HG03139 (cell line): ENCODE measurements around the gene ANKS1B.

Experiments used
- ATAC-seq: cut with Tn5 transposase; IDR thresholded peaks from one replicate; pipeline ENCODE4 v1.9.1; 2021; ENCODE audit not compliant: unreplicated experiment

The ANKS1B gene

DNA sequence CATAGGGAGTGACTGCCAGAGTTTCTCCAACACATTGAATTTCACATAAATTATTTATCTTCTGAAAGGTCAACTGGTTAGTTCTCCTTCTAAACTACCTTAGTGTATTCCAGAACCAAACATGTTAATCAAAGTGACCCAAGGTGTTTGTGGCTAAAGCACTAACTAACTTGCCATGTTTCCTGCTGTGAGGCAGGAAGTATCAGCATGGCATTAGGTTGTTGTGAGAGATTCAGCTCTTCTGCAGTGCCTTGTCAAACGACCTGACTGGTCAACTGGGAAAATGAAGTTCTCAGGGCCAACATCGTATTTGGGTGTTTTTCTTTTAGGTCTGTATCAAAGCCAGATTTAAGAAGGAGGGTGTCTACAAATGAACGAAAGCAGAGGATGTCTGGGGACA lies 891.6 kb downstream of the ANKS1B start:
- ATAC-seq = no peak

DNA sequence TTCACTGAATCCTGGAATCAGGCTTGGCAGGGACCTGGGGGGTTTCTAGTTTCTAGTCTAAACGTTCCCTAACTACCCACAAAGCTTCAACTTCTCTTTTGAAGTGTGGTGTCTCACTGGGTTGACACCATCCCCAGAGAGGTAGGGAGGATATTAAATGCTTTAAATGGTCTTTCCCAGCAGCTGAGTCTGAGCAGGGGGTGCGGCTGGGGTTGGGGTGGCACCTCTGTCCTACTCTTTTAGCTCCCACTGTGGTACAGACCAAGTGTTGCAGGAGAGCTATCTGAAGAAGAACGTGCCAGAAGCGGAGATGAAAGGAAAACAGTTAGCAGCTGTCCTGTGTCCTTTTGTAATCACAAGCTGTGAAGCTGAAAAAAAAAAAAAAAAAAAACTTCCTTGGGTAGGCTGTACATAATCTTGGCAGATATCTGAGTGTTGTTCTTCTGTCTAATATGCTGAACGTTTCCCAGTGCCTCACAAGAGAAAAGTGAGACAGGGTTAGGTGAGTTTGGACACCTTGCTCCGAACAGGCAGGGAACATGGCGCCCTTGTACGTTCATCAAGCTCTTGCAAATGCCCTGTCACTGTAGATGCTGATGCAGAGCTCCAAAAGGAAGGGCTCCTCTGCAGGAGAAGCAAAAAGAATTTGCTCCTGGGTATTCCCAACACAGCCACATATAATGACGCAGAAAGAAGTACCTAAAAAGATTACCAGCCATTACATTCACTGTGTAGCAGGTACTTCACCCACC lies 892.5 kb downstream of the ANKS1B start:
- ATAC-seq = no peak

DNA sequence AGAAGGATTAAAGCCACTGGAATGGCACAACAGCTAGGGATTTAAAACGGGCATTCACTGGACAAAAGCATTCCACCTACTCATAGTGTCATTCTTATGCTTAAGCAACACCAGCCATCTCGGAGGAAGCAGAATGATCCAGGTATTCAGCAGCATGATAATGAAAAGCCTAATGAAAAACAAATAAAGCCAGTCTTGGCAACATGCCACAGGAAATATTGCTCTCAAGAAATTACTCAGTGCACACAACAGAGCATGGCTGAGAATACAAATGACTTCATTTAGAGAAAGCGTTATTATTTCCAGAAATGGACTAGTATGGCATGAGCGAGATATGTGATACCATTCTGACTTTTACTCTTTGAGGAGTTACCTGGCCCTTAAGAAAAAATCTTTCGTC lies 897.5 kb downstream of the ANKS1B start:
- no peak for ATAC-seq

DNA sequence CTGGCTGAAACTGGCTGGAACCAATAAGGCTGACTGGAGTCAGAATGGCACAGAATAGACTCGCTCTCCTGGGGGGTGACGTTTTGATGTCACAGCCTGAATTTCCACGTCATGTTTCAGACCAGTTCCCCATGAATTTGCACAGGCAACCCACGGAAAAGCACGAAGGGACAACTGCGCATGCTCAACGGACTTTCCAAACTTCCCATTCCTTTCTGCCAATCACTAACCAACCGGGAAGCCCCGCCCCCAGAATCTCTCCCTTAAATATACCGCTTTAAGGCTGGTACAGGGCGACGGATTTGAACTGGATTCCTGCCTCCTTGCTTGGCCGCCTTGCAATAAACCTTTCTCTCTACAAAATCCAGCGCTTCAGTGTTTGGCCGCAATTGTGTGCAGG lies 904.9 kb downstream of the ANKS1B start:
- no peak for ATAC-seq

DNA sequence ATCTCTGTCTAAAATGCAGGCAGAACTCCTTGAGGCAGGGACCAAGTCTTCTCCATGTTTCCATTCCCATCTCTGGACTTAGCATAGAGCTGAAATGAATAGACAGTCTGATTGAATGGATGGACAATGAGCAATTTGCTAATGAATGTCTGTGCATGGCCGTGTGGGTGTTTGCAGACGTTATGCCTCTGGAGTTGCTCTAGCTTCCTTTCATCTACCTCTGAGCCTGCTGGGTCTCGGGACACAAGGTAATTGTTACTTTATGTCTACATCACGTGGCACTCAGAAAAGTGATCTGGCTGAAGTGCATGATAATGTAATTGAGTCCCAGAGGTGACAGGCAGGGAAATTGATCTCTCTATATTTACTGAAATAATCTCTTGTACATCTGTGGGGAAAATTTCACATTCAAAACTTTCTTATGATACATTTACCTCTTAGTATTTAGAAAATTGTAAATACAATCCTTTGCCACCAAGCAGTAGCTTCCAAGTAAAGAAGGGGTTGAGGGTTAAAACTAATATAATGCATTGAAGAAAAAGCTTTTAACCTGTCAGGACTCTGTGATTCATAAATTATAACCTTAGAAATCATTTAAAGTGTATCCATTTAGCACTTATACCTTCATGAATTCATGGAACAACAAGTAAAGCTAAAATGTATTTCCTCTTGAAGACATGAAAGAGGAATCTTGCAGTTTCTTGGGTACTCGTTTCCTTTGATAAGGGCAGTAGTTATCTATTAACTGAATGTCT lies 915.6 kb downstream of the ANKS1B start:
- ATAC-seq = no peak

DNA sequence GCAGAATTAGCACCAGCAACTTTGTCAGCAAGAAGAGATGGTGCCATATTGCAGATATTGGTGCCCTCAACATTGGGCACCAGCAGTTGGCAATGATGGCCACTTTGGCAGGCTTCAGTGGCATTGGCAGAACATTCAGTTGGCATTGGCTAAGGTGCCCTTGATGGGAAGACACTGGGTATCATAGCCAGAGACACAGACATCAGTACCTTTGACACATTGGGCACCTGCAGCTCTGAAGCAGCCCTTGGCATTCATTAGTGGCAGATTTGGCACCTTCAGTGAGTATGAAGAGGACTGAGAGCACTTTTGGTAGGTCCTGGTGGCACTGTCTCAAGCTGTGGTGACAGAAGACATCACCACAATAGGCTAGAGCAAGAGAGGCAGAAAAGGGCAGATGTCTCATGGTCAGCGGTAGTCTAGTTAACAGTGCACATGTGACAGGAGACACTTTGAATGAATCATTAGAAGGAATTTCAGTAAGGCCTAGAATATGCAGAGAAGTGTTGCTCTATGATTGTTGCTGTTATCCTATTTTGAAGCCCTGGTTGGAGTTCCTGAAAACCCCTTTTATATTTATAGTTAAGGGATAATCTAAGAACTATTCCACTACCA lies 917.5 kb downstream of the ANKS1B start:
- ATAC-seq = no peak

- no peak for ATAC-seq
Measured at GRCh38 chr12:99066726-99067125, 918.0 kb downstream of the ANKS1B start.

GRCh38 chr12:99063182-99063581 lies 921.6 kb downstream of the ANKS1B start:
- ATAC-seq = no peak

DNA sequence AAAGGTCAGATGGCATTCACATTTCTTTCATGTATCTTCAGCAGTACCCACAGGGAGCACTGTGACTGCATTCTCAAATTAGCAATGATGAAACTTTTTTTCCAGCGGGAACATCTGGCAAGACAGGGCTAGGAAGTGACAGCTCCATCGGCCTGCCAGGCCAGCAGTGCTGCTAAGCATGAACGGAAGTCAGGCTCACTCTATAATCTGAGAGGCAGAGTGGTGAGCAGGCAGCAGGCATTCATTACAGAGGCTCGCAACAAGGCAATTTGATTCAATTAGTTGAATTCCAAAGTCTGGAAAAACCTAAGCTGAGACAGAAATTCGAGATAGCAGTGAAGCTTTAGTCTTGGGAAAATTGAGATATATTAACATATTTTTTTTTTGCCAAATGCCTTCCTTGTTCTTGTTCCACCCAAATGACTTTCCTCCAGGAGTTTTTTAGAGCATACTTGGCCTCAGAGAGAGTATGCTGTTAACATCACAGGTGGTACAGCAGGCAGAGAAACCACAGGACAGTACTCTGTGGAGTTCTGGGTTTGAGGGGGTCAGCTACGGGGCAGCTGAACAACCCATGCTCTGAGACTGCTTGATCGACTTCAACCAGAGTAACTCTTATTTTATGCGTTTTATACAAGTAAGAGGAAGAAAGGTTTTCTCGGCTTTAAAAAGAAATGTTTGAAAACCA lies 924.8 kb downstream of the ANKS1B start:
- no peak for ATAC-seq

DNA sequence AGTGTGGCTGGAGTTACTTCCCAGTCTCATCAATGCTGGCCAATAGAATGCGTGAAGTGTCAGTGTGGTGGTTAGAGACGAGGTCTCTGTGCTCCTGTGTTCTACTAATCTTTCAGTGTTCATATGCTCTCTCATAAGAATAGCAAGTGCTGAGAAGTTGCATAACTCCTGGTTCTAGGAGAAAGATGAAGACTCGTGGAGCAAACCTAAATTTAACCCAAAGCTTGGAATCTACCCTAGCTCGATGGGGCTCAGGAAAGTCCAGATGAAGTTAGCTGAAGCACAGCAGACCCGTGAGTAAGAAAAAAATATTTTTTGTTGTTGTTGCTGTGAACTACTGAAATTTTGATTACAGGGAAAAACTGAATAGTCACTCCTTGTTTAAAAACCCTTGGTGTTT lies 927.1 kb downstream of the ANKS1B start:
- no peak for ATAC-seq

DNA sequence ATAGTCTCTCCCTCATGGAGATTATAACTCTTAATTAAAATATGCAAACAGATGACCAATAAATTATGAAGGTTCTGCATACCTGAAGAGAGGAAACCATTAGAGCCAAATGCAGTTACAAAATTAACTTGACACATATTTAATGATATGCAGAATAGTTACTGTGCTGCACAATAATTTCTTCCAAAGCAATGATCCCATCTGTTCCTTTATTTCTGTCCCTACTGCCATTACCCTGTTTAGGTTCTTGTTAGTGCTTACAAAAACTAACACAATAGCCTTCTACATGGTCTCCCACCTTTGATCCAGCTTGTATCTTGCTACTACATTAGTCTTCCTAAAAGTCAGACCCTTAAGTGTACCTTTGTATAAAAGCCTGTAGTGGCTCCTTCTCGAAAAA lies 928.5 kb downstream of the ANKS1B start:
- ATAC-seq = no peak

DNA sequence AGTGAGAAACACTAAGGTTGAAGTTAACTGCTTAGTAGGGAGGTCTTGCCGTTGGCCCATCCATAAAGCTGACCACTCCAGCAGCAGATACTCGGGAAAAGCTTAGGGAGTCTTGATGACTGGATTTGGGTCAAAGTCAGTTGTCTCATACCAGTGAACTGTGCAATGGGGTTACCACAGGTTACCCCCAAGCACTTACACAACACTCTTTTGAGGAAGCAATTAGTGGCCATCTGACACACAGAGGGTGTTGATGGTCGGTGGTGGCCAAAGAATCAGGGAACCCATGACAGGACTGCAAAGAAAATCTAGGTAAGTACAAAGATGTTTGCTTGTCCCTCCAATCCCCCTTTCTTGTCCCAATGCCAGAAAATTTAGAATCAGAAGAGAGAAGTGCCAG lies 929.4 kb downstream of the ANKS1B start:
- ATAC-seq = no peak

DNA sequence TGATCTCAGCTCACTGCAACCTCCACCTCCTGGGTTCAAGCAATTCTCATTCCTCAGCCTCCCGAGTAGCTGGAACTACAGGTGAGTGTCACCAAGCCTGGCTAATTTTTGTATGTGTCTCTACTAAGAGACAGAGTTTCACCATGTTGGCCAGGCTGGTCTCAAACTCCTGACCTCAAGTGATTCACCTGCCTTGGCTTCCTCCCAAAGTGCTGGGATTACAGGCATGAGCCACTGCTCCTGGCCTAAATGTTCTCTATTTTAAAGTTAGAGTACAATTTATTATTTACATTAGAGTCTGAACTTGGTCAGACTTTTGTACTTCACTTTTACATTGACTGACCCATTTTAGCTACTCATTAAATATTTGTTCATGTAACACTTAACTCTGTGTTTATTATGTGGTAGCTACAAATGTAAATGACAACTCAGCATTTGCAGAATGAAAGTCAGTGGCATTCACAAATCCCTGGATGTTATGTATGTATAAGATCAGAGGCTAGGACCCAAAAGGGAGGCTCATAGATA lies 930.1 kb downstream of the ANKS1B start:
- ATAC-seq = no peak

DNA sequence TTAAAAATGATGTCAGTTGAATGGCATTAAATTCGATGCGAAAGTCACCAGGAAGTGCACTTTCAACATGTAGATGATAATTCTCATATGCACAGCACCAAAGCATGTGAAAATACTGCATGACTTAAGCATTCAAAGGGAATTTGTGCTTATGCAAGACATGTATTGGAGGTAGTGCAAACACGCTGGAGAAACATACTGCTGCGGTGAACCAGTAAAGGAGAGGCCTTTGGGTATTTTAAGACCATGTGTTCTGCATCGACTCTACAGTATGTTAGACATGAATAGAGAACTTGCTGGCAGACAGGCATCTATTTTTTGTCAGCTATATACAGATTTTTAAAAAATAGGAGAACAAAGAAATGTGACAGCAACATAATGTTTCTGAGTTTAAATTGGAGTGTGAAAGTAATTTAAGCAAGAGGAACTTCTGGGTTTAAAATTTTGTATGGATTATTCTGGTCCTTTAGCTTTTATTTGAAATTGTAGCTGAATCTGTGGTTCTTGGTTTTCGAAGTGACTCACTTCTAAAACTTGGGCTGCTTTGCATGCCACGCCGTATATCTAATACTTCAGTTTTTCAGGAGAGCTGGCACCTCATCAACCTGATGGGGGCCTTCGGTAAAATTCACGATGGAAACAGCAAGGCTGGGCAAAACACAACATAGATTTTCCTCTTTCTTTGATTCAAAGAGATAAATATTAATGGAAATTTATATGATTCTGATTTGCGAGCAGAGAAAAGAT lies 930.9 kb downstream of the ANKS1B start:
- ATAC-seq = no peak

GRCh38 chr12:99049774-99050173 lies 935.0 kb downstream of the ANKS1B start:
- no peak for ATAC-seq

GRCh38 chr12:99045158-99045557 lies 939.6 kb downstream of the ANKS1B start:
- no peak for ATAC-seq

- ATAC-seq = no peak
Measured at GRCh38 chr12:99043319-99043914, 941.3 kb downstream of the ANKS1B start.

DNA sequence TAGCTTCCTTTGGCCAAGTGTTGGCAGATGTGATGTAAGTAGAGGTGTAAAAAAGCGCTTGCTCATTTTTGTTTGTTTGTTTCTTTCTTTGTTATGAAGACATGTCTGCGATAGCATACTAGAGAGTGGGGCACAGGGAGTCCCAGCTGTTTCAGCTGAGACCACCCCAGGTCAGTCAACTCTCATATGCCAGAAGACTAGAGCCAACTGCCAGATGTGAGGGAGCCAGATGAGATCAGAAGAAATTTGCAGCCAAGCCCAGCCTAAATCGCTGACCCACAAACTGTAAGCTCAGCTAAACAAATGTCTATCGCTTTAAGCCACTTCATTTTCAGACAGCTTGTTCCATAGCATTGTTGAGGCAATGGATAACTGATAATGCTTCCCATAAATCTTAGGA lies 942.5 kb downstream of the ANKS1B start:
- ATAC-seq = no peak

- ATAC-seq = no peak
Measured at GRCh38 chr12:99039367-99040120, 945.2 kb downstream of the ANKS1B start.

DNA sequence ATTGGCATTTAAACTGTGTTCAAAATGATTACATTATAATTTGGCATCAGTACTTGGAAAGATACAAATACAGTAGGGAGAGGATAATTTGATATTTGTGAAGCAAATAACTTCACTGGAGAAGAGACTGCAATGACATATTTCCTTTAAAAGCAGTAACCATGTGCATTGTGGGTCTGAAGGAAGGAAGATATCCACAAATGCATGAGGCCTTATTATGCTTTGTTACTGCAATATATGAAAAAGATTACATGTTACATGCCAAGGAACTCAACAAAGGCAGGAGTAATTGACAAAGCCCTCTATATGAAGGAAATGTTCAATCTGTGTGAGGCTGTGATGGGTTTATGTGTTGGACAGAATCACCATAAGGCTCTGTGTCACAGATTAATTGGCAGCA lies 948.2 kb downstream of the ANKS1B start:
- no peak for ATAC-seq
